ENCODE data around the gene PPAN. TPM values are rescaled to one million over a fixed set of nuclear protein-coding genes. Genes with fewer than 3 reads are reported as not detected.

The PPAN gene
- total RNA-seq, 1 donor, result 19.2 TPM

DNA sequence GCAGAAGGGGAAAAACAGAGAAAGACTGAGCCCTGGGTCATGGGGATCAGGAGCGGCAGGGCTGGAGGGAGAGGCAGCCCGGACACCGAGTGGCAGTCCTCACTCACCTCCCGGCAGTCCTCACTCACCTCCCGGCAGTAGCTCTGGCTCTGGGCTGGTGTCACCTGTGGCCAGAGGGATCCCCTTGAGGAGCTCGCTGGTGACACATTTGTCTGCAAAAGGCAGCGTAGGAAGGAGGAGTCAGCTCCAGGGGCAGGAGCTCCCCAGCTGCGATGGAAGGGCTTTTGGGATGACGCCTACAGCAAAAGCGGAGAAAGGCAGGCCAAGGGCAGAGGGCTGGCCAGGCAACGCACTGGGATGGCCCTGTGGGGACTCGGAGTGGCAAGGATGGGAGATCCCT is 12.8 kb downstream of the PPAN start:
- TF ChIP-seq, protein P1, sequence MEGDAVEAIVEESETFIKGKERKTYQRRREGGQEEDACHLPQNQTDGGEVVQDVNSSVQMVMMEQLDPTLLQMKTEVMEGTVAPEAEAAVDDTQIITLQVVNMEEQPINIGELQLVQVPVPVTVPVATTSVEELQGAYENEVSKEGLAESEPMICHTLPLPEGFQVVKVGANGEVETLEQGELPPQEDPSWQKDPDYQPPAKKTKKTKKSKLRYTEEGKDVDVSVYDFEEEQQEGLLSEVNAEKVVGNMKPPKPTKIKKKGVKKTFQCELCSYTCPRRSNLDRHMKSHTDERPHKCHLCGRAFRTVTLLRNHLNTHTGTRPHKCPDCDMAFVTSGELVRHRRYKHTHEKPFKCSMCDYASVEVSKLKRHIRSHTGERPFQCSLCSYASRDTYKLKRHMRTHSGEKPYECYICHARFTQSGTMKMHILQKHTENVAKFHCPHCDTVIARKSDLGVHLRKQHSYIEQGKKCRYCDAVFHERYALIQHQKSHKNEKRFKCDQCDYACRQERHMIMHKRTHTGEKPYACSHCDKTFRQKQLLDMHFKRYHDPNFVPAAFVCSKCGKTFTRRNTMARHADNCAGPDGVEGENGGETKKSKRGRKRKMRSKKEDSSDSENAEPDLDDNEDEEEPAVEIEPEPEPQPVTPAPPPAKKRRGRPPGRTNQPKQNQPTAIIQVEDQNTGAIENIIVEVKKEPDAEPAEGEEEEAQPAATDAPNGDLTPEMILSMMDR (IDR thresholded peaks at IDR 0.05; ENCODE audit: extremely low read depth, low read depth, low read length), result no peak
- Histone ChIP-seq H3K4me3 (ENCODE audit: insufficient read depth, low read length) (peak overlapping the region; percentile 94), H4K20me1 (ENCODE audit: insufficient read depth, low read length) (peaks cover 14% of the 10 kb centered on the region), H3K36me3 (ENCODE audit: insufficient read depth, low read length) (peaks cover 41% of the 10 kb centered on the region), H3K27me3 (ENCODE audit: insufficient read depth, low read length) (no peaks in the 10 kb centered on the region), H3K4me1 (ENCODE audit: insufficient read depth, low read length) (peaks cover 26% of the 10 kb centered on the region), H2AFZ (ENCODE audit: low read length) (peak overlapping the region; percentile 76), H3K79me2 (ENCODE audit: insufficient read depth, low read length) (peaks cover 27% of the 10 kb centered on the region), H3K4me2 (ENCODE audit: insufficient read depth, low read length) (peak overlapping the region; percentile 98), H3K9me3 (ENCODE audit: low read depth, low read length) (no peaks in the 10 kb centered on the region), H3K27ac (ENCODE audit: low read depth, low read length) (peak overlapping the region; percentile 91)
- peak; percentile 83 for DNase-seq (ENCODE audit: insufficient read length, low spot score, missing footprints)

DNA sequence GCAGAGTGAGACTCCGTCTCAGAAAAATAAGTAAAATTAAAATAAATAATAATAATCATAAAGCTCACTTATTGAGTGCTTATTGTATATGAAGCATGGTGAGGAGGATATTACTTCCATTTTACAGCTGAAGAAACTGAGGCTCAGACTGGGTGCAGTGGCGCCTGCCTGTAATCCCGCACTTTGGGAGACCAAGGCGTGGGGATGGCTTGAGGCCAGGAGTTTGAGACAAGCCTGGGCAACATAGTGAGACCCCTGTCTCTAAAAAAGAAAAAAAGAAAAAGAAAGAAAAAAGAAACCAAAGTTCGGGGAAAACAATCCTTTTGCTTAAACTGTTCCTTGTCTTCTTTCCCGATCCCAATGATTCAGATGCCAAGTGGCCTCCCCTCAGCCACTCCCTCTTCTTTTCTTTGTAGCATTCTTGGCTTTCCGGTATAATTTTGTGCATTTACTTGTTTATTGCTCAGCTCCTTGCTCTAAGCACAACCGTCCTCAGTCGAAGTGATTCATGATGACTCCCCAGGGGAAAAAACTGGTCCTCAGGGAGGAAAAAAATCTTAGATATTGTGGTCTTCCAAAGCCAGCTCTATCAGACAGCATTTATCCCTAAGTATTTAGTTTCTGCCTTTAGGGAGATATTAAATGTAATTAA is 14.5 kb downstream of the PPAN start:
- Histone ChIP-seq H3K4me2 (ENCODE audit: insufficient read depth, low read length) (peak overlapping the region; percentile 73), H3K36me3 (ENCODE audit: insufficient read depth, low read length) (peaks cover 29% of the 10 kb centered on the region), H3K27me3 (ENCODE audit: insufficient read depth, low read length) (no peaks in the 10 kb centered on the region), H2AFZ (ENCODE audit: low read length) (peak overlapping the region; percentile 7), H4K20me1 (ENCODE audit: insufficient read depth, low read length) (peaks cover 11% of the 10 kb centered on the region), H3K79me2 (ENCODE audit: insufficient read depth, low read length) (peaks cover 27% of the 10 kb centered on the region), H3K27ac (ENCODE audit: low read depth, low read length) (peak overlapping the region; percentile 56), H3K4me3 (ENCODE audit: insufficient read depth, low read length) (peak overlapping the region; percentile 47), H3K9me3 (ENCODE audit: low read depth, low read length) (no peaks in the 10 kb centered on the region), H3K4me1 (ENCODE audit: insufficient read depth, low read length) (peaks cover 26% of the 10 kb centered on the region)
- TF ChIP-seq, protein P1 (IDR thresholded peaks at IDR 0.05; ENCODE audit: extremely low read depth, low read depth, low read length), result no peak
- peak; percentile 90 for DNase-seq (ENCODE audit: insufficient read length, low spot score, missing footprints)

GRCh38 chr19:10122045-10122444 is 15.9 kb downstream of the PPAN start:
- TF ChIP-seq, protein P1 (IDR thresholded peaks at IDR 0.05; ENCODE audit: extremely low read depth, low read depth, low read length), result no peak
- H3K27ac ChIP-seq (ENCODE audit: low read depth, low read length), result peak overlapping the region; percentile 40

GRCh38 chr19:10124429-10124828 is 18.3 kb downstream of the PPAN start:
- Histone ChIP-seq H2AFZ (ENCODE audit: low read length) (no peak overlapping the region), H3K36me3 (ENCODE audit: insufficient read depth, low read length) (peaks cover 12% of the 10 kb centered on the region), H3K27me3 (ENCODE audit: insufficient read depth, low read length) (no peaks in the 10 kb centered on the region), H3K27ac (ENCODE audit: low read depth, low read length) (no peak overlapping the region), H3K79me2 (ENCODE audit: insufficient read depth, low read length) (peaks cover 3% of the 10 kb centered on the region), H3K4me3 (ENCODE audit: insufficient read depth, low read length) (no peak overlapping the region), H4K20me1 (ENCODE audit: insufficient read depth, low read length) (no peaks in the 10 kb centered on the region), H3K4me2 (ENCODE audit: insufficient read depth, low read length) (no peak overlapping the region), H3K9me3 (ENCODE audit: low read depth, low read length) (no peaks in the 10 kb centered on the region), H3K4me1 (ENCODE audit: insufficient read depth, low read length) (peaks cover 17% of the 10 kb centered on the region)
- DNase-seq (ENCODE audit: insufficient read length, low spot score, missing footprints), result peak; percentile 4
- TF ChIP-seq, protein P1 (IDR thresholded peaks at IDR 0.05; ENCODE audit: extremely low read depth, low read depth, low read length), result no peak

More at GRCh38 chr19:10122045-10122444, 15.9 kb downstream of the PPAN start:
- Histone ChIP-seq H3K9me3 (ENCODE audit: low read depth, low read length) (no peaks in the 10 kb centered on the region), H3K4me1 (ENCODE audit: insufficient read depth, low read length) (peaks cover 26% of the 10 kb centered on the region), H4K20me1 (ENCODE audit: insufficient read depth, low read length) (peaks cover 11% of the 10 kb centered on the region), H3K4me2 (ENCODE audit: insufficient read depth, low read length) (peak overlapping the region; percentile 44), H3K36me3 (ENCODE audit: insufficient read depth, low read length) (peaks cover 15% of the 10 kb centered on the region), H3K27me3 (ENCODE audit: insufficient read depth, low read length) (no peaks in the 10 kb centered on the region), H2AFZ (ENCODE audit: low read length) (no peak overlapping the region), H3K4me3 (ENCODE audit: insufficient read depth, low read length) (no peak overlapping the region), H3K79me2 (ENCODE audit: insufficient read depth, low read length) (peaks cover 22% of the 10 kb centered on the region)
- peak; percentile 78 for DNase-seq (ENCODE audit: insufficient read length, low spot score, missing footprints)
